ENCODE measurements around the gene NEU3. TPM values are rescaled to one million over a fixed set of nuclear protein-coding genes. Genes with fewer than 3 reads are reported as not detected.

NEU3 gene
- total RNA-seq, 1 experiment from 2014 or later = 16.4 TPM

DNA sequence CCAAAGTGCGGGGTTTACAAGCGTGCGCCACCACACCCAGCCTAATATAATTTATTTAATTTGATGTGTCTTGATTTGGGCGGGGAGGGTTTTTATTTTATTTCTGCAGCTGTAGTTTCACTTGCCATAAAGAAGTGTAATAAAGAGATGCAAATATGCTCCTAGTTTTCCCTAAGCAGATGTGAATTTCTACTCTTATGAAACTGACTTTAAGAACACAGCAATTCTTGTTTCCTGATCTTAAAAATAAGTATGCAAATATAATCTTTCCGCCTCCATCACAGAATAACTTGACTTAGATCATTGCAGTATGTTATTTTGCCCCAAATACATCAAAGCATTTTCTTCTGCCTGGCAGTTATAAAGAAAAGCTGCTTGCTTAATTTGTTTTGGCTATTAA lies 35.3 kb upstream of the NEU3 start:
- ATAC-seq (no peak), DNase-seq (ENCODE audit: low spot score) (no peak)
- POLR2A ChIA-PET = no interaction called here
- no peak overlapping the region for H3K4me3 Mint-ChIP-seq
- no peaks in the 10 kb centered on the region for H3K27me3 Mint-ChIP-seq (ENCODE audit: low read depth)
- CTCF ChIA-PET = interaction anchor here (1.7 kb wide), 1 partner anchor 23 kb away, joined by 6 read pairs; no protein-coding TSS in a partner anchor
- TF ChIP-seq GRHL2 (CRISPR knock-in tag; IDR thresholded peaks at IDR 0.05; ENCODE audit: insufficient replicate concordance, severe bottlenecking) = no peak
- no peak for TF ChIP-seq GTF2I (CRISPR knock-in tag; conservative IDR thresholded peaks at IDR 0.05)
- no peak for TF ChIP-seq TEAD1 (CRISPR knock-in tag; IDR thresholded peaks at IDR 0.05)
- no peak for TF ChIP-seq NFATC4 (CRISPR knock-in tag; IDR thresholded peaks at IDR 0.05)
- H3K36me3 Mint-ChIP-seq = peaks cover 11% of the 10 kb centered on the region; the same call in 1 of the 2 replicates
- no peak overlapping the region for H3K27ac Mint-ChIP-seq
- H3K4me1 Mint-ChIP-seq = peaks cover 14% of the 10 kb centered on the region
- H3K9me3 Mint-ChIP-seq = no peaks in the 10 kb centered on the region

DNA sequence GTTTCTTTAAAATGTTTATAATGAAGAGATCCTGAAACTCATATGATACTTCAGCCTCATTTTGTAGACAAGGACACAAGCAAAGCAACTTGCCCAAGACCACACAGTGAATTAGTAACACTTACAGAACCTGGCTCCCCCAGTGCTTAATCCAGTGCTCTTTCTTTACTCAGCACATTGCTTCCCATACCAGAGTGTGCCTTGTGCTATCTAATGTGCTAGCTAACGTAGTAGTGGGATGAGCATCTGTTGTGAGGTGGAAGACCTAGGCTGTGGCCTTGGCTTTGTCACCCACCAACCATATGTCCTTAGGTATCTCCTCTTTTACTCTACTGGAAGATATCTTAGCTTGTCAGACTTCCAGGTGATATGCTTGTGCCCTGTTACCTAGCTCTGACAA lies 34.5 kb upstream of the NEU3 start:
- Mint-ChIP-seq H3K36me3 (peaks cover 11% of the 10 kb centered on the region; the same call in 1 of the 2 replicates), H3K27me3 (ENCODE audit: low read depth) (no peaks in the 10 kb centered on the region), H3K4me1 (peaks cover 13% of the 10 kb centered on the region), H3K9me3 (no peaks in the 10 kb centered on the region), H3K27ac (no peak overlapping the region), H3K4me3 (no peak overlapping the region)
- CTCF ChIA-PET = no interaction called here
- POLR2A ChIA-PET = no interaction called here
- TF ChIP-seq, protein P1, sequence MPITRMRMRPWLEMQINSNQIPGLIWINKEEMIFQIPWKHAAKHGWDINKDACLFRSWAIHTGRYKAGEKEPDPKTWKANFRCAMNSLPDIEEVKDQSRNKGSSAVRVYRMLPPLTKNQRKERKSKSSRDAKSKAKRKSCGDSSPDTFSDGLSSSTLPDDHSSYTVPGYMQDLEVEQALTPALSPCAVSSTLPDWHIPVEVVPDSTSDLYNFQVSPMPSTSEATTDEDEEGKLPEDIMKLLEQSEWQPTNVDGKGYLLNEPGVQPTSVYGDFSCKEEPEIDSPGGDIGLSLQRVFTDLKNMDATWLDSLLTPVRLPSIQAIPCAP (CRISPR knock-in tag; IDR thresholded peaks at IDR 0.05) = no peak
- TF ChIP-seq NFYB (CRISPR knock-in tag; conservative IDR thresholded peaks at IDR 0.05; ENCODE audit: low read depth) (no peak), NR3C1 (CRISPR knock-in tag; conservative IDR thresholded peaks at IDR 0.05; ENCODE audit: low read depth) (no peak), RORB (CRISPR knock-in tag; IDR thresholded peaks at IDR 0.05) (no peak), TEAD4 (CRISPR knock-in tag; IDR thresholded peaks at IDR 0.05) (no peak), ETV6 (CRISPR knock-in tag; IDR thresholded peaks at IDR 0.05) (no peak), HMGA2 (CRISPR knock-in tag; IDR thresholded peaks at IDR 0.05) (no peak), RELA (CRISPR knock-in tag; IDR thresholded peaks at IDR 0.05; ENCODE audit: borderline replicate concordance) (no peak), FOXK1 (CRISPR knock-in tag; IDR thresholded peaks at IDR 0.05) (no peak)
- TF ChIP-seq, protein P2, sequence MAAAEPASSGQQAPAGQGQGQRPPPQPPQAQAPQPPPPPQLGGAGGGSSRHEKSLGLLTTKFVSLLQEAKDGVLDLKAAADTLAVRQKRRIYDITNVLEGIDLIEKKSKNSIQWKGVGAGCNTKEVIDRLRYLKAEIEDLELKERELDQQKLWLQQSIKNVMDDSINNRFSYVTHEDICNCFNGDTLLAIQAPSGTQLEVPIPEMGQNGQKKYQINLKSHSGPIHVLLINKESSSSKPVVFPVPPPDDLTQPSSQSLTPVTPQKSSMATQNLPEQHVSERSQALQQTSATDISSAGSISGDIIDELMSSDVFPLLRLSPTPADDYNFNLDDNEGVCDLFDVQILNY (CRISPR knock-in tag; IDR thresholded peaks at IDR 0.05) = no peak
- ATAC-seq (no peak), DNase-seq (ENCODE audit: low spot score) (no peak)

DNA sequence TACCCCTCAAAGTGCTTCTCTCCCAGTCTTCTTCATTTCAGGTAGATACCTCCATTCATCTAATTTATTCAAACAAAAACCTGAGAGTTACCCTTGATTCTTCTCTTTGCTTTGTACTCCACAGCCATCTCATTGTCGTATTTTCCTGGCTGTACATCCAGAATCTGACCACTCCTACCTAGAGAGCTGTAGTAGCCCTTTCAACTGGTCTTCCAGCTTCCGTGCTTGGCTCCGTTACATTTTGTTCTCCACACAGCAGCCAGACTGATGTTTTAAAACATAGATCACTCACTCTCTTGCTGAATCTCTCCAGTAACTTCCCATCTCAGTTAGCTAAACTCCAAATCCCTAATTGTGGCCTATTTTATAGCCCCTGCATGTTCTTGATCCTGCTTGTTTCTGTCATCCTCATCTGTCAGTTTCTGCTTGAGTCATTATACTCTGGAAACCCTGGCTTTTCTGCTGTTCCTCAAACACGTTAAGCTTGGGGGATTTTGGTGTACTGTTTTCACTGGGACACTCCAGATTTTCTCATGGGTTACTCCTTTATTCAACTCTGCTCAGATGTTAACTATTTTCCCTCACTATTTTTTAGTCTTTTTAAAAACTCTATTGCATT lies 32.2 kb upstream of the NEU3 start:
- DNase-seq (ENCODE audit: low spot score) (no peak), ATAC-seq (no peak)
- no peaks in the 10 kb centered on the region for H3K9me3 Mint-ChIP-seq
- POLR2A ChIA-PET = interaction anchor here (0.5 kb wide), 1 partner anchor 429 kb away, joined by 3 read pairs; no protein-coding TSS in a partner anchor
- no peak overlapping the region for H3K27ac Mint-ChIP-seq
- H3K4me3 Mint-ChIP-seq = no peak overlapping the region
- H3K27me3 Mint-ChIP-seq (ENCODE audit: low read depth) = no peaks in the 10 kb centered on the region
- peaks cover 6% of the 10 kb centered on the region; the same call in 1 of the 2 replicates for H3K4me1 Mint-ChIP-seq
- CTCF ChIA-PET = interaction anchor here (0.9 to 1.0 kb wide), 3 partner anchors 66 to 315 kb away, joined by 3 read pairs; no protein-coding TSS in a partner anchor
- peaks cover 11% of the 10 kb centered on the region; the same call in 1 of the 2 replicates for H3K36me3 Mint-ChIP-seq
- TF ChIP-seq, protein P2 (CRISPR knock-in tag; IDR thresholded peaks at IDR 0.05) = no peak
- TF ChIP-seq SOX15 (CRISPR knock-in tag; IDR thresholded peaks at IDR 0.05) (no peak), JUN (CRISPR knock-in tag; IDR thresholded peaks at IDR 0.05) (no peak)
- TF ChIP-seq, protein P3, sequence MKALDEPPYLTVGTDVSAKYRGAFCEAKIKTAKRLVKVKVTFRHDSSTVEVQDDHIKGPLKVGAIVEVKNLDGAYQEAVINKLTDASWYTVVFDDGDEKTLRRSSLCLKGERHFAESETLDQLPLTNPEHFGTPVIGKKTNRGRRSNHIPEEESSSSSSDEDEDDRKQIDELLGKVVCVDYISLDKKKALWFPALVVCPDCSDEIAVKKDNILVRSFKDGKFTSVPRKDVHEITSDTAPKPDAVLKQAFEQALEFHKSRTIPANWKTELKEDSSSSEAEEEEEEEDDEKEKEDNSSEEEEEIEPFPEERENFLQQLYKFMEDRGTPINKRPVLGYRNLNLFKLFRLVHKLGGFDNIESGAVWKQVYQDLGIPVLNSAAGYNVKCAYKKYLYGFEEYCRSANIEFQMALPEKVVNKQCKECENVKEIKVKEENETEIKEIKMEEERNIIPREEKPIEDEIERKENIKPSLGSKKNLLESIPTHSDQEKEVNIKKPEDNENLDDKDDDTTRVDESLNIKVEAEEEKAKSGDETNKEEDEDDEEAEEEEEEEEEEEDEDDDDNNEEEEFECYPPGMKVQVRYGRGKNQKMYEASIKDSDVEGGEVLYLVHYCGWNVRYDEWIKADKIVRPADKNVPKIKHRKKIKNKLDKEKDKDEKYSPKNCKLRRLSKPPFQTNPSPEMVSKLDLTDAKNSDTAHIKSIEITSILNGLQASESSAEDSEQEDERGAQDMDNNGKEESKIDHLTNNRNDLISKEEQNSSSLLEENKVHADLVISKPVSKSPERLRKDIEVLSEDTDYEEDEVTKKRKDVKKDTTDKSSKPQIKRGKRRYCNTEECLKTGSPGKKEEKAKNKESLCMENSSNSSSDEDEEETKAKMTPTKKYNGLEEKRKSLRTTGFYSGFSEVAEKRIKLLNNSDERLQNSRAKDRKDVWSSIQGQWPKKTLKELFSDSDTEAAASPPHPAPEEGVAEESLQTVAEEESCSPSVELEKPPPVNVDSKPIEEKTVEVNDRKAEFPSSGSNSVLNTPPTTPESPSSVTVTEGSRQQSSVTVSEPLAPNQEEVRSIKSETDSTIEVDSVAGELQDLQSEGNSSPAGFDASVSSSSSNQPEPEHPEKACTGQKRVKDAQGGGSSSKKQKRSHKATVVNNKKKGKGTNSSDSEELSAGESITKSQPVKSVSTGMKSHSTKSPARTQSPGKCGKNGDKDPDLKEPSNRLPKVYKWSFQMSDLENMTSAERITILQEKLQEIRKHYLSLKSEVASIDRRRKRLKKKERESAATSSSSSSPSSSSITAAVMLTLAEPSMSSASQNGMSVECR (CRISPR knock-in tag; IDR thresholded peaks at IDR 0.05; ENCODE audit: borderline replicate concordance) = no peak
- TF ChIP-seq, protein P4, sequence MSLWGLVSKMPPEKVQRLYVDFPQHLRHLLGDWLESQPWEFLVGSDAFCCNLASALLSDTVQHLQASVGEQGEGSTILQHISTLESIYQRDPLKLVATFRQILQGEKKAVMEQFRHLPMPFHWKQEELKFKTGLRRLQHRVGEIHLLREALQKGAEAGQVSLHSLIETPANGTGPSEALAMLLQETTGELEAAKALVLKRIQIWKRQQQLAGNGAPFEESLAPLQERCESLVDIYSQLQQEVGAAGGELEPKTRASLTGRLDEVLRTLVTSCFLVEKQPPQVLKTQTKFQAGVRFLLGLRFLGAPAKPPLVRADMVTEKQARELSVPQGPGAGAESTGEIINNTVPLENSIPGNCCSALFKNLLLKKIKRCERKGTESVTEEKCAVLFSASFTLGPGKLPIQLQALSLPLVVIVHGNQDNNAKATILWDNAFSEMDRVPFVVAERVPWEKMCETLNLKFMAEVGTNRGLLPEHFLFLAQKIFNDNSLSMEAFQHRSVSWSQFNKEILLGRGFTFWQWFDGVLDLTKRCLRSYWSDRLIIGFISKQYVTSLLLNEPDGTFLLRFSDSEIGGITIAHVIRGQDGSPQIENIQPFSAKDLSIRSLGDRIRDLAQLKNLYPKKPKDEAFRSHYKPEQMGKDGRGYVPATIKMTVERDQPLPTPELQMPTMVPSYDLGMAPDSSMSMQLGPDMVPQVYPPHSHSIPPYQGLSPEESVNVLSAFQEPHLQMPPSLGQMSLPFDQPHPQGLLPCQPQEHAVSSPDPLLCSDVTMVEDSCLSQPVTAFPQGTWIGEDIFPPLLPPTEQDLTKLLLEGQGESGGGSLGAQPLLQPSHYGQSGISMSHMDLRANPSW (CRISPR knock-in tag; conservative IDR thresholded peaks at IDR 0.05; ENCODE audit: low read depth) = no peak
- TF ChIP-seq, protein P5, sequence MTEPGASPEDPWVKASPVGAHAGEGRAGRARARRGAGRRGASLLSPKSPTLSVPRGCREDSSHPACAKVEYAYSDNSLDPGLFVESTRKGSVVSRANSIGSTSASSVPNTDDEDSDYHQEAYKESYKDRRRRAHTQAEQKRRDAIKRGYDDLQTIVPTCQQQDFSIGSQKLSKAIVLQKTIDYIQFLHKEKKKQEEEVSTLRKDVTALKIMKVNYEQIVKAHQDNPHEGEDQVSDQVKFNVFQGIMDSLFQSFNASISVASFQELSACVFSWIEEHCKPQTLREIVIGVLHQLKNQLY (CRISPR knock-in tag; IDR thresholded peaks at IDR 0.05) = no peak
- TF ChIP-seq, protein P6, sequence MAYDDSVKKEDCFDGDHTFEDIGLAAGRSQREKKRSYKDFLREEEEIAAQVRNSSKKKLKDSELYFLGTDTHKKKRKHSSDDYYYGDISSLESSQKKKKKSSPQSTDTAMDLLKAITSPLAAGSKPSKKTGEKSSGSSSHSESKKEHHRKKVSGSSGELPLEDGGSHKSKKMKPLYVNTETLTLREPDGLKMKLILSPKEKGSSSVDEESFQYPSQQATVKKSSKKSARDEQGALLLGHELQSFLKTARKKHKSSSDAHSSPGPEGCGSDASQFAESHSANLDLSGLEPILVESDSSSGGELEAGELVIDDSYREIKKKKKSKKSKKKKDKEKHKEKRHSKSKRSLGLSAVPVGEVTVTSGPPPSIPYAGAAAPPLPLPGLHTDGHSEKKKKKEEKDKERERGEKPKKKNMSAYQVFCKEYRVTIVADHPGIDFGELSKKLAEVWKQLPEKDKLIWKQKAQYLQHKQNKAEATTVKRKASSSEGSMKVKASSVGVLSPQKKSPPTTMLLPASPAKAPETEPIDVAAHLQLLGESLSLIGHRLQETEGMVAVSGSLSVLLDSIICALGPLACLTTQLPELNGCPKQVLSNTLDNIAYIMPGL (CRISPR knock-in tag; IDR thresholded peaks at IDR 0.05) = no peak

Data from WTC11 (cell line).